HL-60 (cell line): ENCODE data around the gene SLC5A11.
A peak's percentile ranks its signal among the peaks of the same experiment; 100 is the strongest.

Experiments
- DNase-seq, 2 experiments: peaks; one replicate each; pipeline ENCODE4 v3.0.0-alpha.2; 2010 to 2020; ENCODE audit warnings: low read depth in 1 of 2, low spot score in 1 of 2
- H3K27ac ChIP-seq: fragments of 250-450 bp; sonication (Bioruptor Pico); replicated peaks from 2 replicates; pipeline ENCODE4 v1.5.1; 2020; ENCODE audit warnings: mild to moderate bottlenecking, moderate library complexity
- H3K27me3 ChIP-seq: fragments of 250-450 bp; sonication (Bioruptor Pico); 2 replicates; pipeline ENCODE4 v1.5.1; 2021; ENCODE audit warnings: mild to moderate bottlenecking, moderate library complexity; ENCODE audit not compliant: insufficient read depth, poor library complexity, severe bottlenecking
- H3K4me3 ChIP-seq: replicated peaks from 2 replicates; pipeline ENCODE4 v1.5.1; 2011; ENCODE audit warnings: mild to moderate bottlenecking, control low read depth, low read length; ENCODE audit not compliant: insufficient read depth
- GABPA ChIP-seq: IDR thresholded peaks from 2 replicates; pipeline ENCODE4 v1.6.1; 2012; ENCODE audit warnings: low read depth
- POLR2AphosphoS5 ChIP-seq: IDR thresholded peaks from 2 replicates; pipeline ENCODE4 v1.6.1; 2012; ENCODE audit warnings: low read depth
- SPI1 ChIP-seq: IDR thresholded peaks from 2 replicates; pipeline ENCODE4 v1.6.1; 2012; ENCODE audit warnings: low read depth, mild to moderate bottlenecking, borderline replicate concordance
- TF ChIP-seq, protein P1 (sequence below): IDR thresholded peaks from 2 replicates; pipeline ENCODE4 v1.6.1; 2012; ENCODE audit warnings: low read depth; ENCODE audit not compliant: insufficient replicate concordance
- TF ChIP-seq, protein P2 (sequence below): IDR thresholded peaks from one replicate; pipeline ENCODE4 v1.5.1; 2011; ENCODE audit warnings: low read length, control low read depth, inconsistent platforms; ENCODE audit not compliant: insufficient read depth

Gene SLC5A11

DNA sequence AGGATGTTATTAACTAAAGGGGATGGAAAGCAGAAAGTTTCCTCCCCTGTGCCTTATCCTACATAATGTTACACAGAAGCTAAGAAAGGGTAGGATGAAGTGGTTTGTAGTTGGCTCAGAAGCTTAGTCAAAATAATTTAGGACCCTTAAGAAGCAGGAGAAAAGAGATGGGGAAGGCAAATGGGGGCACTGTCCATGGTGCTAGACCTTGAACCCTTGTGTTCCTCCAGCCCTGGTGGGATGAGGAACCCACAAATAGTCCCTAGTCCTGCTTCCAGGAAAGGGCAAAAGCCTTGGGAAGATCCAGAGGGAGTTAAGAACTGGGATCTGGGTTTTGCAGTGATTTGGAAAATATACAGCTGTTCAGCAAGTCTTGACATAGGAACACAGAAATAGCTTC, 54.5 kb downstream of the SLC5A11 start:
- TF ChIP-seq, protein P1, sequence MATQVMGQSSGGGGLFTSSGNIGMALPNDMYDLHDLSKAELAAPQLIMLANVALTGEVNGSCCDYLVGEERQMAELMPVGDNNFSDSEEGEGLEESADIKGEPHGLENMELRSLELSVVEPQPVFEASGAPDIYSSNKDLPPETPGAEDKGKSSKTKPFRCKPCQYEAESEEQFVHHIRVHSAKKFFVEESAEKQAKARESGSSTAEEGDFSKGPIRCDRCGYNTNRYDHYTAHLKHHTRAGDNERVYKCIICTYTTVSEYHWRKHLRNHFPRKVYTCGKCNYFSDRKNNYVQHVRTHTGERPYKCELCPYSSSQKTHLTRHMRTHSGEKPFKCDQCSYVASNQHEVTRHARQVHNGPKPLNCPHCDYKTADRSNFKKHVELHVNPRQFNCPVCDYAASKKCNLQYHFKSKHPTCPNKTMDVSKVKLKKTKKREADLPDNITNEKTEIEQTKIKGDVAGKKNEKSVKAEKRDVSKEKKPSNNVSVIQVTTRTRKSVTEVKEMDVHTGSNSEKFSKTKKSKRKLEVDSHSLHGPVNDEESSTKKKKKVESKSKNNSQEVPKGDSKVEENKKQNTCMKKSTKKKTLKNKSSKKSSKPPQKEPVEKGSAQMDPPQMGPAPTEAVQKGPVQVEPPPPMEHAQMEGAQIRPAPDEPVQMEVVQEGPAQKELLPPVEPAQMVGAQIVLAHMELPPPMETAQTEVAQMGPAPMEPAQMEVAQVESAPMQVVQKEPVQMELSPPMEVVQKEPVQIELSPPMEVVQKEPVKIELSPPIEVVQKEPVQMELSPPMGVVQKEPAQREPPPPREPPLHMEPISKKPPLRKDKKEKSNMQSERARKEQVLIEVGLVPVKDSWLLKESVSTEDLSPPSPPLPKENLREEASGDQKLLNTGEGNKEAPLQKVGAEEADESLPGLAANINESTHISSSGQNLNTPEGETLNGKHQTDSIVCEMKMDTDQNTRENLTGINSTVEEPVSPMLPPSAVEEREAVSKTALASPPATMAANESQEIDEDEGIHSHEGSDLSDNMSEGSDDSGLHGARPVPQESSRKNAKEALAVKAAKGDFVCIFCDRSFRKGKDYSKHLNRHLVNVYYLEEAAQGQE: peak; percentile 94
- no peak for TF ChIP-seq POLR2AphosphoS5
- no peaks in the 10 kb centered on the region for H3K27me3 ChIP-seq
- no peak overlapping the region for H3K27ac ChIP-seq
- DNase-seq: no peak
- H3K4me3 ChIP-seq: no peak overlapping the region

GRCh38 chr16:24906199-24906808, 60.5 kb downstream of the SLC5A11 start:
- Histone ChIP-seq H3K4me3 (no peak overlapping the region), H3K27ac (no peak overlapping the region), H3K27me3 (no peaks in the 10 kb centered on the region)
- no peak for TF ChIP-seq POLR2AphosphoS5
- TF ChIP-seq, protein P2, sequence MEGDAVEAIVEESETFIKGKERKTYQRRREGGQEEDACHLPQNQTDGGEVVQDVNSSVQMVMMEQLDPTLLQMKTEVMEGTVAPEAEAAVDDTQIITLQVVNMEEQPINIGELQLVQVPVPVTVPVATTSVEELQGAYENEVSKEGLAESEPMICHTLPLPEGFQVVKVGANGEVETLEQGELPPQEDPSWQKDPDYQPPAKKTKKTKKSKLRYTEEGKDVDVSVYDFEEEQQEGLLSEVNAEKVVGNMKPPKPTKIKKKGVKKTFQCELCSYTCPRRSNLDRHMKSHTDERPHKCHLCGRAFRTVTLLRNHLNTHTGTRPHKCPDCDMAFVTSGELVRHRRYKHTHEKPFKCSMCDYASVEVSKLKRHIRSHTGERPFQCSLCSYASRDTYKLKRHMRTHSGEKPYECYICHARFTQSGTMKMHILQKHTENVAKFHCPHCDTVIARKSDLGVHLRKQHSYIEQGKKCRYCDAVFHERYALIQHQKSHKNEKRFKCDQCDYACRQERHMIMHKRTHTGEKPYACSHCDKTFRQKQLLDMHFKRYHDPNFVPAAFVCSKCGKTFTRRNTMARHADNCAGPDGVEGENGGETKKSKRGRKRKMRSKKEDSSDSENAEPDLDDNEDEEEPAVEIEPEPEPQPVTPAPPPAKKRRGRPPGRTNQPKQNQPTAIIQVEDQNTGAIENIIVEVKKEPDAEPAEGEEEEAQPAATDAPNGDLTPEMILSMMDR: no peak
- TF ChIP-seq, protein P1: no peak
- no peak for TF ChIP-seq GABPA
- TF ChIP-seq SPI1: no peak
- DNase-seq: no peak

DNA sequence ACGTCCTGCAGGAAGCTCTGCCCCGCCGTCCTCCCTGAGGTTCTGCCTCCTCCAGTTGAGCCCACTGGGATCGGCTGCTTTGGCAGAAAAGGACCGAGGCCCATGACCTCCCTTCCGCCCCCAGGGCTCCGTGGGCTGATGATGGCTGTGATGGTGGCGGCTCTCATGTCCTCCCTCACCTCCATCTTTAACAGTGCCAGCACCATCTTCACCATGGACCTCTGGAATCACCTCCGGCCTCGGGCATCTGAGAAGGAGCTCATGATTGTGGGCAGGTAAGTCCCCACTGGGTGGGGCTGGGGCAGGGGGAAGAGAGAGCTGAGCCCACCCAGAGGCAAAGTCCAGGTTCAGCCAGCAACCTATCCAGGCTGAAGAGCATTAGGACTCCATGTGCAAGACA, 61.1 kb downstream of the SLC5A11 start:
- no peak for DNase-seq
- TF ChIP-seq GABPA (no peak), POLR2AphosphoS5 (no peak), SPI1 (no peak)
- TF ChIP-seq, protein P2: no peak
- TF ChIP-seq, protein P1: no peak
- H3K27me3 ChIP-seq: no peaks in the 10 kb centered on the region
- no peak overlapping the region for H3K4me3 ChIP-seq
- no peak overlapping the region for H3K27ac ChIP-seq
